ENCODE results near the gene DNASE1L3.

- TF ChIP-seq EP300 (IDR thresholded peaks at IDR 0.05) (no peak), JUNB (IDR thresholded peaks at IDR 0.05) (no peak), CTCF (IDR thresholded peaks at IDR 0.05) (no peak), POLR2A (IDR thresholded peaks at IDR 0.05; ENCODE audit: low read length) (no peak), TP53 (CRISPR knock-in tag; IDR thresholded peaks at IDR 0.05) (no peak), CEBPB (IDR thresholded peaks at IDR 0.05) (no peak), ZNF302 (CRISPR knock-in tag; IDR thresholded peaks at IDR 0.05) (no peak), NR3C1 (IDR thresholded peaks at IDR 0.05) (no peak), RFX5 (IDR thresholded peaks at IDR 0.05) (no peak), MAZ (IDR thresholded peaks at IDR 0.05; ENCODE audit: borderline replicate concordance, low read depth, low read length) (no peak)
These were observed 55.9 kb downstream of the DNASE1L3 start for GRCh38 chr3:58154626-58155449.

Measured in A549 (cell line).